Choroid plexus epithelial cell (primary cell): Measurements from ENCODE around the gene KLF2.

ENCODE experiments used
- DNase-seq: peaks from one replicate; pipeline ENCODE4 v3.0.0-alpha.2; 2010; ENCODE audit warnings: low read depth
- H3K4me3 ChIP-seq: 2 replicates; pipeline ENCODE4 v1.5.1; 2011; ENCODE audit warnings: low read depth, mild to moderate bottlenecking, control low read depth, low read length, moderate library complexity
- TF ChIP-seq, protein P1 (sequence below): conservative IDR thresholded peaks from 2 replicates; pipeline ENCODE4 v1.5.1; 2011; ENCODE audit warnings: low read depth, mild to moderate bottlenecking, control low read depth, inconsistent platforms, low read length, moderate library complexity

The KLF2 gene

GRCh38 chr19:16376649-16377048, 52.0 kb downstream of the KLF2 start:
- TF ChIP-seq, protein P1, sequence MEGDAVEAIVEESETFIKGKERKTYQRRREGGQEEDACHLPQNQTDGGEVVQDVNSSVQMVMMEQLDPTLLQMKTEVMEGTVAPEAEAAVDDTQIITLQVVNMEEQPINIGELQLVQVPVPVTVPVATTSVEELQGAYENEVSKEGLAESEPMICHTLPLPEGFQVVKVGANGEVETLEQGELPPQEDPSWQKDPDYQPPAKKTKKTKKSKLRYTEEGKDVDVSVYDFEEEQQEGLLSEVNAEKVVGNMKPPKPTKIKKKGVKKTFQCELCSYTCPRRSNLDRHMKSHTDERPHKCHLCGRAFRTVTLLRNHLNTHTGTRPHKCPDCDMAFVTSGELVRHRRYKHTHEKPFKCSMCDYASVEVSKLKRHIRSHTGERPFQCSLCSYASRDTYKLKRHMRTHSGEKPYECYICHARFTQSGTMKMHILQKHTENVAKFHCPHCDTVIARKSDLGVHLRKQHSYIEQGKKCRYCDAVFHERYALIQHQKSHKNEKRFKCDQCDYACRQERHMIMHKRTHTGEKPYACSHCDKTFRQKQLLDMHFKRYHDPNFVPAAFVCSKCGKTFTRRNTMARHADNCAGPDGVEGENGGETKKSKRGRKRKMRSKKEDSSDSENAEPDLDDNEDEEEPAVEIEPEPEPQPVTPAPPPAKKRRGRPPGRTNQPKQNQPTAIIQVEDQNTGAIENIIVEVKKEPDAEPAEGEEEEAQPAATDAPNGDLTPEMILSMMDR, result peak; percentile 51
- H3K4me3 ChIP-seq, result no peak overlapping the region
- DNase-seq, result no peak

GRCh38 chr19:16377521-16377920, 52.9 kb downstream of the KLF2 start:
- H3K4me3 ChIP-seq, result no peak overlapping the region
- TF ChIP-seq, protein P1, result no peak
- no peak for DNase-seq
